Cortex of kidney (tissue), 1 donor: Measurements from ENCODE around the gene TBC1D7.

Experiments used
- DNase-seq: peaks from one replicate; lab custom pipeline; 2025; lab: John Stamatoyannopoulos, UW

The TBC1D7 gene

DNA sequence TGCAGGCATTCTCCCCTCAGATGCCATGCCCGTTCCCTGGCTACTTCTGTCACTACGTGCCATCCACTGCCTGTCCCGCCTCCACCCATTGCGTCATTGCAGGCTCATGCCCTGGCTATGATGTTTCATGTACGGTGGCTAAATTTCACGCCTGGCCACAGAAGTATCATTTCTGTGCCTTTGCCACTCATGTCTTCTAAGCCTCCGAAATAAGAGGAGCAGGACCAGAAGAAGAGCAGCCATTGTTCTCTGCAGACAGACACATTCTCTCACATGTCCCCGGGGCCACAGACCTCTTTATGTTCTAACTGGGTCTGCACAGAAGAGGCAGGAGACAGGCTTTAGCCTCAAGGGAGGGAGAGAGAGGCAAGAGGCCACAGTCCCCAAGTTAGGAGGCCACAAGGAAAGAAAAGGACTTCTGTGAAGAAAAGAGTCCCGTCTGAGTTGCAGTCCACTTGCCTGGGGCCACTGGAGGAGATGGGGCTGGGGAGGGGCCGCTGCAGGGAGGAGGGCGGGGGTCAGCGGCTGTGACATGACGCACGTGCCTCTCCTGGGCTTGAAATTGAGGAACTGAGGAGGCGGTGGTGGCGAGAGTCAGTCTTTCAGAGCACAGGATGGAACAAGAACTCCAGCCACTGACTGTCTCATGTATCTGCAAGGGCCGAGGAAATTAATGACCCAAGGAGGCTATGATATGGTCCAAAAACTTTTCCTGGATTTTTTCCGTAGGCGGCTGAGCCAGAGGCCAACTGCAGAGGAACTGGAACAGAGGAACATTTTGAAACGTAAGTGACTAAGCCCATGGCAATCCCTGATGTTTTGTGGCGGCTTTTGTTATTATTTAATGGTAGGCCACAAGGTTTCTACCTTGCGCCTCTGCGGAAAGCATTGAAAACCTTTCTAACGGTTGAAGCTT lies 55.9 kb downstream of the TBC1D7 start:
- no peak for DNase-seq

DNA sequence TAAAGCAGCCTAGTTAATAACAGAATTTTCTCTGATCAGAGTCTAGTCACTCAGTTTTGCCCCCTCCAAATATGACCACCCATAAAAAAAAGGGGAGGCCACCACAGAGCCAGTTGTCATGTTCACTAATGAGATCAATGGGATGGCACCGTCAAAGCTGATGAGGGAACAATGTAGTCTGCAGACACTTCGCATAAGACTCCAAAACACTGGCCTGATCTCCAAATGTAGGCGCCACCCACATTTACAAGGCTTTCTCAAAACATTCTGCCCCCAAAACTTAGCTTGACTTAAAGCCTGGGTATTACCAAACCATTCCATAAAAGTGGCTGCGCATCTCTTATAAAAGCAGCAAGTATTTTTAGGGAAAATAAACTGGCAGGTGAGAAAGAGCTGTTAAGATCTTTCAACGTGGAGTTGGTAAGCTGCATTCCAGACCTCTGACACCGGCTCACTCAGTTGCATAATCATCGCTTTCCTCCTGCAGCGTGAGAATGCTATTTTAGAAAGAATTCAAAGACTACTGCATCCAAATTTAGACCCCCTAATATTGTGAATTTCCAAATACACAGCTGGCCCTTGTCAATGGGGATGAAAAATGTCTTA lies 59.3 kb downstream of the TBC1D7 start:
- no peak for DNase-seq

DNA sequence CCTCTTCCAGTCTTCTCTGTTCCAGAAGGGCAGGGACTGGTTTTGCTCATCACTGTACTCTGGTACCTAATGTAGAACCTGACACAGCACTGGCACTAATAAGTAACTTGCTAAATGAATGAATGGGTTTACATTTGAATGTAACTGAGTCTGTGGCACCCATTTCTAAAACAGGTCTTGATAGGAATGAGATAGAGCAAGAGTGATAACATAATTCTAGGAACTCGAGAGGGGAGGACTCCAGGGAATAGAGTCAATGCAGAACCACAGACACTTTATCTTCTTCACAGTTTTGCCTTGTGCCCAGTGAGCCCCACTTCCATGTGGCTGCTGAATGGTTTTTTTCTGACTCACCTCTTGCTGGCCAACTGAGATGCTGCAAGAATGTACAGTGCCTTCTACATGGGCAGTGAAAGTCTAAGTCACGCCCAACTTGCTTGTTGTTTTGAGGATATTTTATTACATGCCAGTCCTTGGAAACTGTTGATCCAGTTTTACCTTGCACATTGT lies 61.1 kb downstream of the TBC1D7 start:
- no peak for DNase-seq

DNA sequence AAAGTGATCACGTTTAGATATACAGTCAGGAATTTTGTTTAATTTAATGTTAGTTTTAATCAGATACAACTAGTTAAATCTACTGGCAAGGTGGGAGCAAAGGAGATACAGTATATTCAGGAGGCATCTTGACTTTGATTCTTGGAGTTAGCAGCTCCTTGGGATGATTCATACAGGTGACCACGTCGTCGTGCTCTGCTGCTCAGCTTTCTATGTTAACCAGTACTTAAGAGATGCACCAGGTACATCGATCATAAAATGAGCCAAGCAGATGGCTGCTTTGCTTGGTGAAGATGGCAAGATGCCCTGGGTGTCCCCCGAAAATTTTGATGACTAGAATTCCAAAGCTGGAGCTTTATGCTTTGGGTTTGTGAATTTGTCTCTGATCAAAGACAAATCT lies 64.7 kb downstream of the TBC1D7 start:
- DNase-seq, result no peak

DNA sequence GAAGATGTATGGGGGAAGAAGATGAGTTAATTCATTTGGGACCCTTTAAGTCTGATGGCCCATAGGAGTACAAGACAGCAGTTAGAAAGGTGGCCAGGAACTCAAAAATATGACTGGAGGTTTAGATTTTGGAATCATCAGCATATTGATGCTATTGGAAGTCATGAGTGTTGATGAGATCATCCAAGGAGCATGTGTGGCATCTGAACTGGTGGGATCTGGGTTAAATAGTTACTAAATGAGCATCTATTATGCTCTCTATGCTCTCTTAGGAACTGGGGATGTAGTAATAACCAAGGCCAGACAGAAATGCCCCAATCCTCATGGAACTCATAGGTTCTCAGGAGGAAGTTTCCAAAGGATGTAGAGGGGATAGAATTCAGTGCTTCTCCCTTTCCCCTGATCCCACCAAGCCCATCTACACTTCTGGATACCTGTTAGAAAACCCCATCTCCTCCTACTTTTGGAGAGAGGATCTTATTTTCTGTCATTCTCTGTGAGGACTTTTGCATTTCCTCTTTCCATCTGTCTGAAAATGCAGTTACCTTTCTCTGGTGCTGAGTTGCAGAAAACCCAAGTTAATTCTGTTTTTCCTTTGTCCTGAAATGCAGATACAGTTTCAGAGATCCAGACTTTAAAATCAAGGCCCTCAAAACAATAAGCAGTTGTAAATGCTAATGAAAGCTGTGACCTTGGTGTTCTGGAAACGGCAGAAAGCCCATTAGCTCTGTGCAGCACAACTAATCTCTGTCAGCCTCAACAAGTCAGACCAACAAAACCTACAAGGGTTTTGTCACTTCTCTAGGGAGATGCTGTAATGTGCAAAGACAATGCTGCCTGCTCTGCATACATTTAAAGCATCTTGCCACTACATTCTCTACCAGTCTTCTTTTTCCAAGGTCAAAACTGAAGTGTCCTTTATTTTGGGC lies 65.8 kb downstream of the TBC1D7 start:
- DNase-seq, result no peak

DNA sequence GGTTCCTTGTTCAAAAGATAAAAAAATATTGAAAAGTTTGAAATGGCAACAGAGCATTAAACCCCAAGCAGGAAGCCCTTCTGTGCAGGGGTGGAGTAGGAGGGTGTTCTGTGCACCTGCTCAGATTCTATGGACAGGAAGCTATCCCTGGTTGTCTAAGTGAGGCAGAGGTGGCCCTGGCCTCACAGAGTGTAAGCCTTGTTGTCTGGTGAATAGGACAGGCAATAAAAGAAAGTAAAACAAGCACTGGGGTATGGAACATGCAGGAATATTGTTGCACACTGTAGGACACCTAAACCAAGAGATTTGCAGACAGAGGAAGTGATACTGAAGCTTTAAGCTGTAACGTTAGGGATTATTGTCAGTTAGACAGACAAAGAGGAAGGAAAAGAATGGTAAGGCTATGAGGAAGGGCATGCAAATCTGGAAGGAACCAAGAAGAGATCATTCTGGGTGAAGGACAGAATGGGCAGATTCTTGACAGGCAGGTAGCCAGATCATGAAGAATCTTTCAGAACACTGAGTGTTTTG lies 66.8 kb downstream of the TBC1D7 start:
- no peak for DNase-seq

DNA sequence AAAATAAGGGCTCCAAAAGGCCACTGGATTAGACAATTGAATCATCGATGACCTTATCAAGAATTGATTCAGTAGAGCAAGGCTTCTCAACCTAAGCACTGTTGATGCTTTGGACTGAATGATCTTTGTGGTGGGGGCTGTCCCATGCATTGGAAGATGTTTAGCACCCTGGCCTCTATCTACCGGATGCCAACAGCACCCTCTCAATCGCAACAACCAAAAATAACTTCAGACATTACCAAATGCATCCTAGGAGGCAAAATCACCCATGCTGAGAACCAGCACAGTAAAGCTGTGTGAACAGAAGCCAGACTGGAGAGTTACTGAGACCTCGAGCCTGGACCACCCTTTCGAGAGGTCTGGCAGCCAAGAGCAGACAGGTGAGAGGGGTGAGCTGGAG lies 67.5 kb downstream of the TBC1D7 start:
- DNase-seq, result no peak

DNA sequence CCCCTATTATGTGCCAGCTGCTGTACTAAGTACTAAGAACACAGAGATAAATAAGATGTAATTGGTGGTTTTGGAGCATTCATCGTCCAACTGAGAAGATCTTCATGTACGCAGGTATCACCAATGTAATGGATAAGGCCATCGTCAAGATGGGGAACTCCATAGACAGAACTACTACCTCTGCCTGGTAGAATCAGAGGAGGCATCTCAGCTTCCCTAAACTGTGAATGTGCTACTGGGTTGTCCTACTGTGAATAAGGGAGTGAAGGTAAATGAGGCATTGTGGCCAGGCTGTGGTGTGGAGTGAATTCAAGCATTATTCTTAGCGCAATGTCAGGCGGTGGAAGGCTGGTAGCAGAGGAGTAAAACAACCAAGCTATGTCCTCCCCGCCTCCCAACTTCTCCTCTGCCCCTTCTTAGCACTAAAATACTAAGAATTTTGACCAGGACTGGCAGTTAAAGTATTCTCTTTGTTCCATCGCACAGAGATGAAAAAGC lies 68.2 kb downstream of the TBC1D7 start:
- no peak for DNase-seq

DNA sequence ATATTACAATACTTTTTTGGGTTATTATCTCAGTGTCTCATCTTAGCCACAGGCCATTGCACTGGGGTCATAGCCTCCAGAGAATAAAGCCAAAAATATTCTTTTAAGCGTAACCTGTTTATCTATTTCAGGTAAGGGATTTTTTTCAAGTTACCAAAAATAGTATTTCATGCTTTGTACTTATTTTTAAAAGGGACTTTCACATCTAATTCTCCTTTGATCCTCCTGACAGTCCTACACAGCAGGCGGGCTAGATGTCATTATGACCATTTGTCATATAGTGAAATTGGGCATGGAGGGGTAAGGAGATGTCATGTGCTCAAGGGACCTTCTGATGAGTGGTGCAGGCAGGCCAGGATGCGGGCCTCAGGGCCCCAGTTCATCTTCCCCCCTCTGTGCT lies 68.9 kb downstream of the TBC1D7 start:
- DNase-seq, result no peak

DNA sequence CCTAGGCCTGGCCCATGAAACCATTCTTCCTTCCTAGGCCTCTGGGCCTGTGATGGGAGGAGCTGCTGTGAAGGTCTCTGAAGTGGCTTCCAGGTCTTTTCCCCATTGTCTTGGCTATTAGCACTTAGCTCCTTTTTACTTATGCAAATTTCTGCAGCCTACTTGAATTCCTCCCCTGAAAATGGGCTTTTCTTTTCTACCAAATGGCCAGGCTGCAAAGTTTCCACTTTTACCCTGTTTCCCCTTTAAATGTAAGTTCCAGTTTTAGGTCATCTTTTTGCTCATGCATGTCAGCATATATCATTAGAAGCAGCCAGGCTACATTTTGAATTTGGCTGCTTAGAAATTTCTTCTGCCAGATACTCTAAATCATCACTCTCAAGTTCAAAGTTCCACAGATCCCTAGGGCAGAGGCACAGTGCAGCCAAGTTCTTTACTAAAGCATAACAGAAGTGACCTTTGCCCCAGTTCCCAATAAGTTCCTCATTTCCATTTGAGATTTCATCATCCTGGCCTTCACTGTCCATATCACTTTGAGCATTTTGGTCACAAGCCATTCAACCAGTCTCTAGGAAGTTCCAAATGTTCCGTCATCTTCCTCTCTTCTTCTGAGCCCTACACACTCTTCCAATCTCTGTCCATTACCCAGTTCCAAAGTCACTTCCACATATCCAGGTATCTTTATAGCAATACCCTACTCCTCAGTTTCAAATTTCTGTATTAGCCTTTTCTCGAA lies 71.9 kb downstream of the TBC1D7 start:
- DNase-seq, result no peak
